Uterus (tissue), 2 donors: Measurements from ENCODE around the gene PRKD3.

Source experiments
- POLR2A ChIP-seq, 2 donors: fragments of 450-650 bp; IDR thresholded peaks; one replicate each; pipeline ENCODE4 v1.6.1; 2016; ENCODE audit warnings: antibody characterized with exemption in 2 of 2, mild to moderate bottlenecking in 1 of 2, moderate library complexity in 1 of 2
- TF ChIP-seq, protein P1 (sequence below), 4 experiments: fragments of 200-600 bp in 2 of 4; fragments of 450-650 bp in 2 of 4; sonication (generic) in 2 of 4; IDR thresholded peaks; one replicate each; pipeline ENCODE4 v1.5.1; 2016 to 2019; ENCODE audit warnings: antibody characterized with exemption in 4 of 4, mild to moderate bottlenecking in 2 of 4, moderate library complexity in 1 of 4

DNA sequence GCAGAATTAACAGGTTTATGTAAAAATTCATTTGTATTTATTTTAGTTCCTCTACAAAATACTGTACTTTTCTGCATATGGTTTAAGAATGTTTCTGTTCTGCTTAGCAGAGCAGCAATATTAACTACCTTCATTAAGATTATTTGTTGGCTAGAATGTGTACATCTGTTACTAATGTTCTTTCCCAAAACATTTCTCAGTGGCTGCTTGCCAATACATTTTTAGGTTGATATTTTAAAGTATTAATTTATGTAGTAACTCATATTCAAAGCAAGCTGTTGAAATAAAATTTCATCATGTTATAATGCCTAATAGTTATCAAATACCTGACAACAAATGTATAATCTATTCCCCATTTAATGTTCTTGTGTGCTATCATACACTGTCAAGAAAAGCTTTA is 40.3 kb downstream of the PRKD3 start:
- TF ChIP-seq, protein P1, sequence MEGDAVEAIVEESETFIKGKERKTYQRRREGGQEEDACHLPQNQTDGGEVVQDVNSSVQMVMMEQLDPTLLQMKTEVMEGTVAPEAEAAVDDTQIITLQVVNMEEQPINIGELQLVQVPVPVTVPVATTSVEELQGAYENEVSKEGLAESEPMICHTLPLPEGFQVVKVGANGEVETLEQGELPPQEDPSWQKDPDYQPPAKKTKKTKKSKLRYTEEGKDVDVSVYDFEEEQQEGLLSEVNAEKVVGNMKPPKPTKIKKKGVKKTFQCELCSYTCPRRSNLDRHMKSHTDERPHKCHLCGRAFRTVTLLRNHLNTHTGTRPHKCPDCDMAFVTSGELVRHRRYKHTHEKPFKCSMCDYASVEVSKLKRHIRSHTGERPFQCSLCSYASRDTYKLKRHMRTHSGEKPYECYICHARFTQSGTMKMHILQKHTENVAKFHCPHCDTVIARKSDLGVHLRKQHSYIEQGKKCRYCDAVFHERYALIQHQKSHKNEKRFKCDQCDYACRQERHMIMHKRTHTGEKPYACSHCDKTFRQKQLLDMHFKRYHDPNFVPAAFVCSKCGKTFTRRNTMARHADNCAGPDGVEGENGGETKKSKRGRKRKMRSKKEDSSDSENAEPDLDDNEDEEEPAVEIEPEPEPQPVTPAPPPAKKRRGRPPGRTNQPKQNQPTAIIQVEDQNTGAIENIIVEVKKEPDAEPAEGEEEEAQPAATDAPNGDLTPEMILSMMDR (IDR thresholded peaks at IDR 0.05) = no peak
- no peak for TF ChIP-seq POLR2A (IDR thresholded peaks at IDR 0.05)
